Sigmoid colon (tissue), 4 donors: ENCODE measurements around the gene COL8A1.

Experiments used
- EP300 ChIP-seq, 4 donors: sonication (generic); formaldehyde crosslinking; IDR thresholded peaks; one replicate each; pipeline ENCODE4 v1.6.1; 2017; ENCODE audit warnings: antibody characterized with exemption in 4 of 4
- POLR2A ChIP-seq, 2 donors: fragments of 450-650 bp; IDR thresholded peaks; one replicate each; pipeline ENCODE4 v1.6.1; 2016; ENCODE audit warnings: antibody characterized with exemption in 2 of 2, mild to moderate bottlenecking in 2 of 2, moderate library complexity in 2 of 2
- POLR2AphosphoS5 ChIP-seq, 4 donors: sonication (generic); formaldehyde crosslinking; IDR thresholded peaks; one replicate each; pipeline ENCODE4 v1.6.1; 2017; ENCODE audit warnings: antibody characterized with exemption in 4 of 4
- TF ChIP-seq, protein P1 (sequence below), 4 experiments: fragments of 450-650 bp in 3 of 4; fragments of 200-600 bp in 1 of 4; IDR thresholded peaks; one replicate each; pipeline ENCODE4 v1.5.1; 2016 to 2019; ENCODE audit warnings: antibody characterized with exemption in 4 of 4, mild to moderate bottlenecking in 3 of 4, moderate library complexity in 2 of 4

DNA sequence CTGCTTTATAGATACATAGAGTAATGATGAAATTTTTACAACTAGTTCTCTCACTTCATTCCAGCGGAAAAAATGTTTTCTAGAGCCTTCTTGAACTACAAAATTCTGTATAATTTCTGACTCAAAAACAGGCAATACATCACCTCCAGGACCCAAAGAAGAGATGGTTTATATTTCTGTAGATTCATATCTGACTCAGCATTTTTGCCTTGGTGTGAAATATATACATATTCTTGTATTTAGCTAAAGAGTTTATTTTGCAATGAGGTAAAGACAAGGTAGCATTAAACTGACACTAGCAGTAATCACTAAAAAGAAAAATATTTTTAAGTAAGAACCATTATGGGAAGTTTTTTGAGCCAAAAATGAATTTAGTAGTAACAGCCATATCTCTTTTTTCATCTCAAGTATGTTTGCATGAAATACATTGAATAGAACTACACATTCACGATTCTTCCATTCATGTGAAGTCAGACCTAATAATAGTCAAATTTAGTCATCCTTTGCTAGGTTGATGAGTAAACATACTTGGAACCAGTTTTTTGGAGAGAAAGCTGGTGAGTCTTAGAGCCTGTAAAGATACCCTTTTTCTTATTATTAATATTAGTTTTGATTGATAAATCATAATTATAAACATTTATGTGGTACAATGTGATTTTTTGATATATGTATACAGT is 31.6 kb downstream of the COL8A1 start:
- TF ChIP-seq POLR2A (IDR thresholded peaks at IDR 0.05) (no peak), EP300 (IDR thresholded peaks at IDR 0.05) (no peak), POLR2AphosphoS5 (IDR thresholded peaks at IDR 0.05) (no peak)
- TF ChIP-seq, protein P1, sequence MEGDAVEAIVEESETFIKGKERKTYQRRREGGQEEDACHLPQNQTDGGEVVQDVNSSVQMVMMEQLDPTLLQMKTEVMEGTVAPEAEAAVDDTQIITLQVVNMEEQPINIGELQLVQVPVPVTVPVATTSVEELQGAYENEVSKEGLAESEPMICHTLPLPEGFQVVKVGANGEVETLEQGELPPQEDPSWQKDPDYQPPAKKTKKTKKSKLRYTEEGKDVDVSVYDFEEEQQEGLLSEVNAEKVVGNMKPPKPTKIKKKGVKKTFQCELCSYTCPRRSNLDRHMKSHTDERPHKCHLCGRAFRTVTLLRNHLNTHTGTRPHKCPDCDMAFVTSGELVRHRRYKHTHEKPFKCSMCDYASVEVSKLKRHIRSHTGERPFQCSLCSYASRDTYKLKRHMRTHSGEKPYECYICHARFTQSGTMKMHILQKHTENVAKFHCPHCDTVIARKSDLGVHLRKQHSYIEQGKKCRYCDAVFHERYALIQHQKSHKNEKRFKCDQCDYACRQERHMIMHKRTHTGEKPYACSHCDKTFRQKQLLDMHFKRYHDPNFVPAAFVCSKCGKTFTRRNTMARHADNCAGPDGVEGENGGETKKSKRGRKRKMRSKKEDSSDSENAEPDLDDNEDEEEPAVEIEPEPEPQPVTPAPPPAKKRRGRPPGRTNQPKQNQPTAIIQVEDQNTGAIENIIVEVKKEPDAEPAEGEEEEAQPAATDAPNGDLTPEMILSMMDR (IDR thresholded peaks at IDR 0.05): no peak
